ENCODE results near the gene RASSF8.

RASSF8 gene

DNA sequence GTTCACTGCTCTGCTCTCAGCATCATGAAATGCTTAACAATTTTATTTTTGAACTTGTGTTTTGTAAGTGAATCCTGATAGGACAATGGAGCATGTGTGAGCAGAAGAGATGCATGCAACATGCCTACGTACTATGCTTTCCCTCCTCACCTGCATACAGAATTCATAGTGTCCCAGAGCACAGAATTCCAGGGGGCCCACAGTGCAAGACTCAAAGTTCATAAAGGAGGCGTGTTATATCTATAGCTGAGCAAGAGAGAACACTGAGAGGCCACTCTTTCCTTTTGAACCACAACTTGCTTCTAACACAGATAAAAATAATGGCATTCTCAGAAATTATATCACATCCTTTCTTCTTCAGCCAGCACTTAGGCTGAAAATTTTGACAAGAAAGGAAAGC, 137.6 kb downstream of the RASSF8 start:
- TF ChIP-seq EZH2phosphoT487 (IDR thresholded peaks at IDR 0.05; ENCODE audit: borderline replicate concordance) (no peak), CTCF (conservative IDR thresholded peaks at IDR 0.05; ENCODE audit: low read length) (no peak)
- no peak overlapping the region for H3K4me2 ChIP-seq (ENCODE audit: low read depth, low read length, poor library complexity, severe bottlenecking)
- no peaks in the 10 kb centered on the region for H4K20me1 ChIP-seq (ENCODE audit: insufficient read depth, low read length, poor library complexity, severe bottlenecking)
- no peak overlapping the region for H3K9ac ChIP-seq (ENCODE audit: low read depth, low read length, poor library complexity, severe bottlenecking)
- no peaks in the 10 kb centered on the region for H3K9me3 ChIP-seq (ENCODE audit: insufficient read depth, low read depth, low read length)
- H3F3A ChIP-seq (ENCODE audit: low read depth) = no peaks in the 10 kb centered on the region
- no peaks in the 10 kb centered on the region for H3K79me2 ChIP-seq (ENCODE audit: insufficient read depth, low read length)
- no peaks in the 10 kb centered on the region for H3K4me1 ChIP-seq (ENCODE audit: insufficient read depth, low read length, poor library complexity, severe bottlenecking)
- H3K4me3 ChIP-seq (ENCODE audit: low read length, poor library complexity, severe bottlenecking) = no peak overlapping the region
- no peak overlapping the region for H2AFZ ChIP-seq (ENCODE audit: low read length)
- H3K9me2 ChIP-seq (replicated peaks; ENCODE audit: low read depth, low read length) = no peaks in the 10 kb centered on the region
- H3K27me3 ChIP-seq (ENCODE audit: insufficient read depth, low read length, poor library complexity, severe bottlenecking) = no peaks in the 10 kb centered on the region
- no peaks in the 10 kb centered on the region for H3K36me3 ChIP-seq (ENCODE audit: insufficient read depth, low read length)

DNA sequence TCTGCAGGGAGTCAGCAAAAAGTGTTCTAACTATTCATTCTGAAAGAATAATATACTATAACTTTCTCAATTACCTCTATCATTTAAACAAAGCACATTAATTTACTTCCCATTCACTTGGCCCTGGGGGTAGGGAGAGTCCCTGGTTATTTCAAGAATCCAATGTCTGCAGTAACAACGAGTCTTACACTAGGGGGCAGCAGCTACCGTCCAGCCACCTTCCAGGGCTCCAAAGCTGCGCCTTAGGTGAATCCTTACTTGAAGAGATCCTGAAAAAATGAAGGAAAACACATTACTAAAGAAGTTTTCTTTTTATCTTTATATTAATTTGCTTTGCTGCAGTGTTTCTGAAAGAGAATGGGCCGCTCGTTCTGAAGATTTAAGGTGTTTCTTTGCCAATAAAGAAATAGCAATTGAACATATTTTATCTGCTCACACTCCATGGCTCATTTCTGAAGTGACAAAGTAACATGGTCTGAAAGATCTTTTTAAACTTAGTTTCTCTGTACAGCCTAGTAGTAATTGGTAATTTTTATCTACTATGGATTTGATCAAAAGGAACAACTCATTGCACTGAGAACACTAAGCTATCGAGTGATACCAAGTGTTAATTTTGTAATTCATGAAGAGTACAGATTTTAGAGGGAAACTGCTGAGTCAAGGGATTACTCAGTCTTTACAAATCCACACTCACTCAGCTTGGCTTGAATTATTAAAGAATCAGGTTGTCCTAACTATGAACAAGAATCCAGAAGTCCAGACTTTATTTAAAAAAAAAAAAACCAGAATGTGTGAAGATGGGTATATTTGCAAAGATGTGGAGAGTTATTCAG, 138.8 kb downstream of the RASSF8 start:
- Histone ChIP-seq H3K27me3 (ENCODE audit: insufficient read depth, low read length, poor library complexity, severe bottlenecking) (no peaks in the 10 kb centered on the region), H3K36me3 (ENCODE audit: insufficient read depth, low read length) (no peaks in the 10 kb centered on the region), H2AFZ (ENCODE audit: low read length) (0 out of 2 replicates have a peak overlapping the region, but pooled peaks have one; percentile 34), H3K9ac (ENCODE audit: low read depth, low read length, poor library complexity, severe bottlenecking) (no peak overlapping the region), H4K20me1 (ENCODE audit: insufficient read depth, low read length, poor library complexity, severe bottlenecking) (no peaks in the 10 kb centered on the region), H3K79me2 (ENCODE audit: insufficient read depth, low read length) (no peaks in the 10 kb centered on the region), H3K9me3 (ENCODE audit: insufficient read depth, low read depth, low read length) (no peaks in the 10 kb centered on the region), H3K4me1 (ENCODE audit: insufficient read depth, low read length, poor library complexity, severe bottlenecking) (no peaks in the 10 kb centered on the region), H3K4me3 (ENCODE audit: low read length, poor library complexity, severe bottlenecking) (no peak overlapping the region), H3F3A (ENCODE audit: low read depth) (no peaks in the 10 kb centered on the region), H3K9me2 (replicated peaks; ENCODE audit: low read depth, low read length) (no peaks in the 10 kb centered on the region), H3K4me2 (ENCODE audit: low read depth, low read length, poor library complexity, severe bottlenecking) (no peak overlapping the region)
- TF ChIP-seq EZH2phosphoT487 (IDR thresholded peaks at IDR 0.05; ENCODE audit: borderline replicate concordance) (no peak), CTCF (conservative IDR thresholded peaks at IDR 0.05; ENCODE audit: low read length) (peak; percentile 98)

DNA sequence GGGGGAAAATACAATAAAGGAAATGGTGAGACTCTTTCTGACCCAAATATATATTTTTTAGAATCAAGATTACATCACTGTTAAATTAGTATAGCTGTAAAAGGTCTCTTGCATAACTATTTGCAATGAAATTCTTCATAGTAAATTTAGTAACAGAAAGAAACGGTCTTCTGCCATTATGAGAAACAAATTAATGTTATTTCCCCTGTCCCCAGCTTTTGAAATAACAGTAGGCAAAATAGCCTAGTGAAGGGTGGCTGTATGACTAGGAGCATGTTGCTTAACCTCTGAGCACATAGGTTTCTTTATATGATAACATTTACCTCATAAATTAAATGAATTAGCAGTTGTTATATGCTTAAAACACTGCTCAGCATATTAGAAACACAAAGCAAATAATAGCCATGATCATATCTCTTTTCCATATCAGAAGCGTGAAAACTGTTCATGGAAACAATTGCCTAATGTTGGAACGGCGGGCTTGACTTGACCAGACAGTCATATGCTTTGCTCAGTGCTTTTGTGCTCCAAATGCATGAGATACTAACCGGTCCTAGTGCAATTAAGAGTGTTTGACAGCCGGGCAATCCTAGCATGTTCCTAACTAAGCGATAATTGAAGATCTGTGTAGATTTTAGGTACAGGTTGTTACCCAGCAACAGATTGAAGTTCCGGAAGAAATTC, 142.3 kb downstream of the RASSF8 start:
- Histone ChIP-seq H3K9me3 (ENCODE audit: insufficient read depth, low read depth, low read length) (no peaks in the 10 kb centered on the region), H3K4me3 (ENCODE audit: low read length, poor library complexity, severe bottlenecking) (no peak overlapping the region), H3K4me1 (ENCODE audit: insufficient read depth, low read length, poor library complexity, severe bottlenecking) (no peaks in the 10 kb centered on the region), H3K4me2 (ENCODE audit: low read depth, low read length, poor library complexity, severe bottlenecking) (no peak overlapping the region), H3K79me2 (ENCODE audit: insufficient read depth, low read length) (no peaks in the 10 kb centered on the region), H4K20me1 (ENCODE audit: insufficient read depth, low read length, poor library complexity, severe bottlenecking) (no peaks in the 10 kb centered on the region), H3K36me3 (ENCODE audit: insufficient read depth, low read length) (no peaks in the 10 kb centered on the region), H3K9me2 (replicated peaks; ENCODE audit: low read depth, low read length) (no peaks in the 10 kb centered on the region), H2AFZ (ENCODE audit: low read length) (no peak overlapping the region), H3K27me3 (ENCODE audit: insufficient read depth, low read length, poor library complexity, severe bottlenecking) (no peaks in the 10 kb centered on the region), H3K9ac (ENCODE audit: low read depth, low read length, poor library complexity, severe bottlenecking) (no peak overlapping the region), H3F3A (ENCODE audit: low read depth) (no peaks in the 10 kb centered on the region)
- TF ChIP-seq CTCF (conservative IDR thresholded peaks at IDR 0.05; ENCODE audit: low read length) (no peak), EZH2phosphoT487 (IDR thresholded peaks at IDR 0.05; ENCODE audit: borderline replicate concordance) (no peak)

Data from Loucy (cell line).